ENCODE results near the gene DNASE1L1.

DNASE1L1 gene

GRCh38 chrX:154443992-154444754 is 35.1 kb upstream of the DNASE1L1 start, which contains the start of gene FAM50A:
Gene FAM50A (plus strand): TSS chrX:154444141. CDS start chrX:154444236, 95 bp downstream.
- Histone ChIP-seq H3K36me3 (ENCODE audit: control insufficient read depth, insufficient read depth, low read length) (peaks cover 8% of the 10 kb centered on the region), H3K4me3 (replicated peaks; ENCODE audit: low read depth, low read length) (peak within 1 kb of the TSS; percentile 75), H3K27me3 (replicated peaks; ENCODE audit: control insufficient read depth, insufficient read depth, low read length) (no peaks in the 10 kb centered on the region)
- TF ChIP-seq, protein P1, sequence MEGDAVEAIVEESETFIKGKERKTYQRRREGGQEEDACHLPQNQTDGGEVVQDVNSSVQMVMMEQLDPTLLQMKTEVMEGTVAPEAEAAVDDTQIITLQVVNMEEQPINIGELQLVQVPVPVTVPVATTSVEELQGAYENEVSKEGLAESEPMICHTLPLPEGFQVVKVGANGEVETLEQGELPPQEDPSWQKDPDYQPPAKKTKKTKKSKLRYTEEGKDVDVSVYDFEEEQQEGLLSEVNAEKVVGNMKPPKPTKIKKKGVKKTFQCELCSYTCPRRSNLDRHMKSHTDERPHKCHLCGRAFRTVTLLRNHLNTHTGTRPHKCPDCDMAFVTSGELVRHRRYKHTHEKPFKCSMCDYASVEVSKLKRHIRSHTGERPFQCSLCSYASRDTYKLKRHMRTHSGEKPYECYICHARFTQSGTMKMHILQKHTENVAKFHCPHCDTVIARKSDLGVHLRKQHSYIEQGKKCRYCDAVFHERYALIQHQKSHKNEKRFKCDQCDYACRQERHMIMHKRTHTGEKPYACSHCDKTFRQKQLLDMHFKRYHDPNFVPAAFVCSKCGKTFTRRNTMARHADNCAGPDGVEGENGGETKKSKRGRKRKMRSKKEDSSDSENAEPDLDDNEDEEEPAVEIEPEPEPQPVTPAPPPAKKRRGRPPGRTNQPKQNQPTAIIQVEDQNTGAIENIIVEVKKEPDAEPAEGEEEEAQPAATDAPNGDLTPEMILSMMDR (IDR thresholded peaks at IDR 0.05; ENCODE audit: insufficient read depth, low read length, poor library complexity, severe bottlenecking): no peak
- peak; percentile 71 for DNase-seq (ENCODE audit: extremely low read depth, insufficient read length)

- H3K4me3 ChIP-seq (replicated peaks; ENCODE audit: low read depth, low read length): peak overlapping the region; percentile 50
- TF ChIP-seq, protein P1 (IDR thresholded peaks at IDR 0.05; ENCODE audit: insufficient read depth, low read length, poor library complexity, severe bottlenecking): no peak
- H3K27me3 ChIP-seq (replicated peaks; ENCODE audit: control insufficient read depth, insufficient read depth, low read length): no peaks in the 10 kb centered on the region
- H3K36me3 ChIP-seq (ENCODE audit: control insufficient read depth, insufficient read depth, low read length): peaks cover 1% of the 10 kb centered on the region
- DNase-seq (ENCODE audit: extremely low read depth, insufficient read length): no peak
Measured at GRCh38 chrX:154443479-154443910, 34.4 kb upstream of the DNASE1L1 start.

DNA sequence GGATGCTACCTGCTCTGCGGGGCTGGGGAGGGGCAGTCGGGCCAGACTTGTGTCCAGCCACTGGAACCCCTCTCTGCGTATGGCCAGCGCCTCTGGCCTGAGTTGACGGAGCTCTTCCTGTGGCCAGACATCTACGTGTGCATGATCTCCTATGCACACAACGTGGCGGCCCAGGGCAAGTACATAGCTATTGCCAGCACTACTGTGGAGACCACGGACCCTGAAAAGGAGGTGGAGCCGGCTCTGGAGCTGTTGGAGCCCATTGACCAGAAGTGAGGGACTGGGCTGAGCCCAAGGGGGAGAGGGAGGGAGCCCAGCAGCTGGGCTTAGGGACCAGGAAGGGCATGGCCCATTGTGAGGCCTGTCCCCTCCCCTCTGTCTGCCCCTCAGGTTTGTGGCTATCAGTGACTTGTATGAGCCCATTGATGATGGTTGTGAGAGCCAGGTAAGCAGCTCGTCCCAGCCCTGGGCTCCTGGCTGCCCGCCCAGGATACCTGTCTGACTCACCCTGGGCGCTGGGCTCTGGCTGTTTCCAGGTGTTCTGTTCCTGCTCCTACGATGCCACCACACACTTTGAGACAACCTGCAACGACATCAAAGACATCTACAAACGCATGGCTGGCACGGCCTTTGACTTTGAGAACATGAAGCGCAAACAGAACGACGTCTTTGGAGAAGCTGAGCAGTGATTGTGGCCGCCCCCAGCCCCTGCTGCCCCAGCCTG is 33.1 kb upstream of the DNASE1L1 start:
- no peak for DNase-seq (ENCODE audit: extremely low read depth, insufficient read length)
- H3K27me3 ChIP-seq (replicated peaks; ENCODE audit: control insufficient read depth, insufficient read depth, low read length): no peaks in the 10 kb centered on the region
- no peaks in the 10 kb centered on the region; the same call in none of the 2 replicates for H3K36me3 ChIP-seq (ENCODE audit: control insufficient read depth, insufficient read depth, low read length)
- no peak overlapping the region for H3K4me3 ChIP-seq (replicated peaks; ENCODE audit: low read depth, low read length)
- TF ChIP-seq, protein P1 (IDR thresholded peaks at IDR 0.05; ENCODE audit: insufficient read depth, low read length, poor library complexity, severe bottlenecking): no peak

GRCh38 chrX:154441564-154441963 is 32.5 kb upstream of the DNASE1L1 start:
- Histone ChIP-seq H3K4me3 (replicated peaks; ENCODE audit: low read depth, low read length) (no peak overlapping the region), H3K27me3 (replicated peaks; ENCODE audit: control insufficient read depth, insufficient read depth, low read length) (no peaks in the 10 kb centered on the region), H3K36me3 (ENCODE audit: control insufficient read depth, insufficient read depth, low read length) (no peaks in the 10 kb centered on the region; the same call in none of the 2 replicates)
- TF ChIP-seq, protein P1 (IDR thresholded peaks at IDR 0.05; ENCODE audit: insufficient read depth, low read length, poor library complexity, severe bottlenecking): no peak
- DNase-seq (ENCODE audit: extremely low read depth, insufficient read length): no peak

GRCh38 chrX:154440623-154441357 is 31.7 kb upstream of the DNASE1L1 start:
- DNase-seq (ENCODE audit: extremely low read depth, insufficient read length): no peak
- H3K36me3 ChIP-seq (ENCODE audit: control insufficient read depth, insufficient read depth, low read length): no peaks in the 10 kb centered on the region; the same call in none of the 2 replicates
- H3K4me3 ChIP-seq (replicated peaks; ENCODE audit: low read depth, low read length): no peak overlapping the region
- no peaks in the 10 kb centered on the region for H3K27me3 ChIP-seq (replicated peaks; ENCODE audit: control insufficient read depth, insufficient read depth, low read length)
- TF ChIP-seq, protein P1 (IDR thresholded peaks at IDR 0.05; ENCODE audit: insufficient read depth, low read length, poor library complexity, severe bottlenecking): no peak

Measured in GM06990 (cell line).